Measurements from ENCODE around the gene FA2H.

FA2H gene

GRCh38 chr16:74682556-74682955 is 92.1 kb downstream of the FA2H start:
- no peaks in the 10 kb centered on the region for H4K20me1 ChIP-seq (ENCODE audit: insufficient read depth, low read length)
- no peak overlapping the region for H3K4me2 ChIP-seq (ENCODE audit: insufficient read depth, low read length)
- no peak overlapping the region for H3K27ac ChIP-seq (ENCODE audit: low read length)
- no peaks in the 10 kb centered on the region for H3K9me3 ChIP-seq (ENCODE audit: insufficient read depth, low read length, severe bottlenecking)
- peaks cover 18% of the 10 kb centered on the region; the same call in 1 of the 2 replicates for H3K36me3 ChIP-seq (ENCODE audit: insufficient read depth, low read length)
- TF ChIP-seq CTCF (IDR thresholded peaks at IDR 0.05; ENCODE audit: borderline replicate concordance, extremely low read depth, low read length, poor library complexity, severe bottlenecking), result no peak
- no peak for TF ChIP-seq EZH2 (IDR thresholded peaks at IDR 0.05; ENCODE audit: borderline replicate concordance, low read depth, low read length, severe bottlenecking)
- no peaks in the 10 kb centered on the region for H3K4me1 ChIP-seq (ENCODE audit: insufficient read depth, low read length)
- H3K9ac ChIP-seq (ENCODE audit: low read depth, low read length), result no peak overlapping the region
- H3K27me3 ChIP-seq (ENCODE audit: insufficient read depth, low read length, poor library complexity), result no peaks in the 10 kb centered on the region
- DNase-seq (no peak), ATAC-seq (ENCODE audit: insufficient read depth, low read depth) (no peak)
- H3K4me3 ChIP-seq (ENCODE audit: low read depth in 1 of 2, low read length in 2 of 2), result no peak overlapping the region
- H3K79me2 ChIP-seq (ENCODE audit: insufficient read depth, low read length), result no peaks in the 10 kb centered on the region
- H2AFZ ChIP-seq (ENCODE audit: low read depth, low read length), result no peak overlapping the region

DNA sequence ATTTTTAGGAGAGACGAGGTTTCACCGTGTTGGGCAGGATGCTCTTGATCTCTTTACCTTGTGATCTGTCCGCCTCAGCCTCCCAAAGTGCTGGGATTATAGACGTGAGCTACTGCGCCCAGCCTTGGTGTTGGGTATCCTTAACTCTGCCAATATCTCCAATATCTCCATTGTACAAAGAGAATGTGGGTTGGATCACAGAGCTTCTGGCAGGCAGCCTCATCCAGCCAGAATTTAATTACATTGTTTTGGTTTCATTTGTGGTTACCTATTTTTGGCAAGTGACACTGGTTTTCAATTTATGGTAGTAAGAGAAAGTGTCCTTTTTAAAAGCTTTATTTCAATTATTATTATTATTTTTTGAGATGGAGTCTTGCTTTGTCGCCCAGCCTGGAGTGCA is 93.9 kb downstream of the FA2H start:
- no peak overlapping the region for H2AFZ ChIP-seq (ENCODE audit: low read depth, low read length)
- H3K79me2 ChIP-seq (ENCODE audit: insufficient read depth, low read length), result no peaks in the 10 kb centered on the region
- no peak overlapping the region for H3K4me3 ChIP-seq (ENCODE audit: low read depth in 1 of 2, low read length in 2 of 2)
- H4K20me1 ChIP-seq (ENCODE audit: insufficient read depth, low read length), result no peaks in the 10 kb centered on the region
- no peak for DNase-seq
- H3K27me3 ChIP-seq (ENCODE audit: insufficient read depth, low read length, poor library complexity), result no peaks in the 10 kb centered on the region
- no peak overlapping the region for H3K9ac ChIP-seq (ENCODE audit: low read depth, low read length)
- peaks cover 18% of the 10 kb centered on the region; the same call in 1 of the 2 replicates for H3K36me3 ChIP-seq (ENCODE audit: insufficient read depth, low read length)
- H3K27ac ChIP-seq (ENCODE audit: low read length), result no peak overlapping the region
- no peak for ATAC-seq (ENCODE audit: insufficient read depth, low read depth)
- TF ChIP-seq CTCF (IDR thresholded peaks at IDR 0.05; ENCODE audit: borderline replicate concordance, extremely low read depth, low read length, poor library complexity, severe bottlenecking) (no peak), EZH2 (IDR thresholded peaks at IDR 0.05; ENCODE audit: borderline replicate concordance, low read depth, low read length, severe bottlenecking) (no peak)
- H3K4me1 ChIP-seq (ENCODE audit: insufficient read depth, low read length), result no peaks in the 10 kb centered on the region
- H3K9me3 ChIP-seq (ENCODE audit: insufficient read depth, low read length, severe bottlenecking), result no peaks in the 10 kb centered on the region
- H3K4me2 ChIP-seq (ENCODE audit: insufficient read depth, low read length), result no peak overlapping the region

- Histone ChIP-seq H3K9me3 (ENCODE audit: insufficient read depth, low read length, severe bottlenecking) (no peaks in the 10 kb centered on the region), H3K4me1 (ENCODE audit: insufficient read depth, low read length) (no peaks in the 10 kb centered on the region), H3K79me2 (ENCODE audit: insufficient read depth, low read length) (no peaks in the 10 kb centered on the region), H2AFZ (ENCODE audit: low read depth, low read length) (no peak overlapping the region), H3K27me3 (ENCODE audit: insufficient read depth, low read length, poor library complexity) (no peaks in the 10 kb centered on the region), H3K9ac (ENCODE audit: low read depth, low read length) (no peak overlapping the region), H3K36me3 (ENCODE audit: insufficient read depth, low read length) (peaks cover 18% of the 10 kb centered on the region; the same call in 1 of the 2 replicates), H4K20me1 (ENCODE audit: insufficient read depth, low read length) (no peaks in the 10 kb centered on the region), H3K4me2 (ENCODE audit: insufficient read depth, low read length) (no peak overlapping the region), H3K27ac (ENCODE audit: low read length) (no peak overlapping the region), H3K4me3 (ENCODE audit: low read depth in 1 of 2, low read length in 2 of 2) (no peak overlapping the region)
- ATAC-seq (ENCODE audit: insufficient read depth, low read depth) (no peak), DNase-seq (no peak)
- no peak for TF ChIP-seq CTCF (IDR thresholded peaks at IDR 0.05; ENCODE audit: borderline replicate concordance, extremely low read depth, low read length, poor library complexity, severe bottlenecking)
- no peak for TF ChIP-seq EZH2 (IDR thresholded peaks at IDR 0.05; ENCODE audit: borderline replicate concordance, low read depth, low read length, severe bottlenecking)
Observed at GRCh38 chr16:74679983-74680382, 94.6 kb downstream of the FA2H start.

- ATAC-seq (ENCODE audit: insufficient read depth, low read depth) (no peak), DNase-seq (no peak)
- Histone ChIP-seq H3K36me3 (ENCODE audit: insufficient read depth, low read length) (peaks cover 18% of the 10 kb centered on the region; the same call in 1 of the 2 replicates), H3K4me2 (ENCODE audit: insufficient read depth, low read length) (no peak overlapping the region), H3K27ac (ENCODE audit: low read length) (no peak overlapping the region), H2AFZ (ENCODE audit: low read depth, low read length) (no peak overlapping the region), H3K27me3 (ENCODE audit: insufficient read depth, low read length, poor library complexity) (no peaks in the 10 kb centered on the region), H3K9me3 (ENCODE audit: insufficient read depth, low read length, severe bottlenecking) (no peaks in the 10 kb centered on the region), H3K79me2 (ENCODE audit: insufficient read depth, low read length) (no peaks in the 10 kb centered on the region), H3K4me1 (ENCODE audit: insufficient read depth, low read length) (no peaks in the 10 kb centered on the region), H4K20me1 (ENCODE audit: insufficient read depth, low read length) (no peaks in the 10 kb centered on the region), H3K4me3 (ENCODE audit: low read depth in 1 of 2, low read length in 2 of 2) (no peak overlapping the region), H3K9ac (ENCODE audit: low read depth, low read length) (no peak overlapping the region)
- TF ChIP-seq EZH2 (IDR thresholded peaks at IDR 0.05; ENCODE audit: borderline replicate concordance, low read depth, low read length, severe bottlenecking), result no peak
- no peak for TF ChIP-seq CTCF (IDR thresholded peaks at IDR 0.05; ENCODE audit: borderline replicate concordance, extremely low read depth, low read length, poor library complexity, severe bottlenecking)
Observed at GRCh38 chr16:74677868-74678267, 96.8 kb downstream of the FA2H start.
